C4-2B (cell line): ENCODE measurements around the gene PTPRN2.
A peak's percentile ranks its signal among the peaks of the same experiment; 100 is the strongest.

Source experiments
- H3K27ac ChIP-seq: fragments of 450-650 bp; 2 replicates; pipeline ENCODE4 v1.5.1; 2017
- ZFX ChIP-seq: fragments of 450-650 bp; IDR thresholded peaks from 2 replicates; pipeline ENCODE4 v1.6.1; 2017
- TF ChIP-seq, protein P1 (sequence below): fragments of 450-650 bp; conservative IDR thresholded peaks from 2 replicates; pipeline ENCODE4 v1.5.1; 2017; ENCODE audit warnings: mild to moderate bottlenecking

Gene PTPRN2

DNA sequence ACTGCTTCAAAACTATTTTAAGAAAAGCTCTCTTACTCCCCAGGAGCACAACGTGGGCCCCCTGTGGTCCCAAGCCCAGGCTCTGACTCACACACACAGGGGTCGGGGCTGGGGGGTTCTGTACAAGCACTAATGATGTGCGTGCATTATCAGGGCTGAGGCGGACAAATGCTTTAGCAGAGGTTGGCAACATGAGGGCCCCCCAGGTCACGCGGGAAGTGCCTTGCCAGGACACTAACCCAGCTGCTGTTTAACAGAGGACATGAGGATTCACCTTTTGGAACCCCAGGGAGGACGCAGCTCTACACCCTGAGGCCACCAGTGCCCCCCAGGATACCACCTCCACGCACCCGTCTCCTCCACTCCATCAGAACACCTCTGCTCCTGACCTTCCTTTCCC lies 908.0 kb downstream of the PTPRN2 start:
- TF ChIP-seq, protein P1, sequence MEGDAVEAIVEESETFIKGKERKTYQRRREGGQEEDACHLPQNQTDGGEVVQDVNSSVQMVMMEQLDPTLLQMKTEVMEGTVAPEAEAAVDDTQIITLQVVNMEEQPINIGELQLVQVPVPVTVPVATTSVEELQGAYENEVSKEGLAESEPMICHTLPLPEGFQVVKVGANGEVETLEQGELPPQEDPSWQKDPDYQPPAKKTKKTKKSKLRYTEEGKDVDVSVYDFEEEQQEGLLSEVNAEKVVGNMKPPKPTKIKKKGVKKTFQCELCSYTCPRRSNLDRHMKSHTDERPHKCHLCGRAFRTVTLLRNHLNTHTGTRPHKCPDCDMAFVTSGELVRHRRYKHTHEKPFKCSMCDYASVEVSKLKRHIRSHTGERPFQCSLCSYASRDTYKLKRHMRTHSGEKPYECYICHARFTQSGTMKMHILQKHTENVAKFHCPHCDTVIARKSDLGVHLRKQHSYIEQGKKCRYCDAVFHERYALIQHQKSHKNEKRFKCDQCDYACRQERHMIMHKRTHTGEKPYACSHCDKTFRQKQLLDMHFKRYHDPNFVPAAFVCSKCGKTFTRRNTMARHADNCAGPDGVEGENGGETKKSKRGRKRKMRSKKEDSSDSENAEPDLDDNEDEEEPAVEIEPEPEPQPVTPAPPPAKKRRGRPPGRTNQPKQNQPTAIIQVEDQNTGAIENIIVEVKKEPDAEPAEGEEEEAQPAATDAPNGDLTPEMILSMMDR, result no peak
- TF ChIP-seq ZFX, result no peak
- no peak overlapping the region for H3K27ac ChIP-seq

- H3K27ac ChIP-seq, result peak overlapping the region; percentile 52
- TF ChIP-seq, protein P1, result no peak
- TF ChIP-seq ZFX, result no peak
These were observed 909.1 kb downstream of the PTPRN2 start for GRCh38 chr7:157678501-157678900.

- no peak for TF ChIP-seq ZFX
- TF ChIP-seq, protein P1, result no peak
- peak overlapping the region; percentile 35 for H3K27ac ChIP-seq
These were observed 911.0 kb downstream of the PTPRN2 start for GRCh38 chr7:157676456-157677255.

DNA sequence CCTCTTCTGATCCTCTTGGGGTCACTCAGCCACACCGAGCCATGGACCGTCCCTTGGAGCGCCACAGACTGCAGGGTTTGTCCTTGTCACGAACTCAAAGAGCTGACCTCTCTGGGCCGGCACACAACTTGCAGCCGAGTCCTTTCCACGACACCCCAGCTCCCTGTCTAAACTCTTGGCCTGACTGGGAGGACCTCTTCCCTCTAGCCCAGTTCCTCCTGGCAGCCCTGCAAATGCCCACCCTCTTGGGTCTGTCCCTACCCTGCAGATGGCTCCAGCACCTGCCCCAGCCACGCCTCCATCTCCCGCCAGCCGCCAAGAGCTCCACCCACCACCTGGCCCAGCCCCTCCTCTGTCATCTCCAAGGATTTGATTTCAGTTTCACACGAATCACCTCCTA lies 911.6 kb downstream of the PTPRN2 start:
- H3K27ac ChIP-seq, result no peak overlapping the region; the same call in 1 of the 2 replicates
- TF ChIP-seq ZFX, result no peak
- TF ChIP-seq, protein P1, result no peak

- TF ChIP-seq, protein P1, result no peak
- no peak for TF ChIP-seq ZFX
- no peak overlapping the region for H3K27ac ChIP-seq
These were observed 912.1 kb downstream of the PTPRN2 start for GRCh38 chr7:157675427-157675927.

DNA sequence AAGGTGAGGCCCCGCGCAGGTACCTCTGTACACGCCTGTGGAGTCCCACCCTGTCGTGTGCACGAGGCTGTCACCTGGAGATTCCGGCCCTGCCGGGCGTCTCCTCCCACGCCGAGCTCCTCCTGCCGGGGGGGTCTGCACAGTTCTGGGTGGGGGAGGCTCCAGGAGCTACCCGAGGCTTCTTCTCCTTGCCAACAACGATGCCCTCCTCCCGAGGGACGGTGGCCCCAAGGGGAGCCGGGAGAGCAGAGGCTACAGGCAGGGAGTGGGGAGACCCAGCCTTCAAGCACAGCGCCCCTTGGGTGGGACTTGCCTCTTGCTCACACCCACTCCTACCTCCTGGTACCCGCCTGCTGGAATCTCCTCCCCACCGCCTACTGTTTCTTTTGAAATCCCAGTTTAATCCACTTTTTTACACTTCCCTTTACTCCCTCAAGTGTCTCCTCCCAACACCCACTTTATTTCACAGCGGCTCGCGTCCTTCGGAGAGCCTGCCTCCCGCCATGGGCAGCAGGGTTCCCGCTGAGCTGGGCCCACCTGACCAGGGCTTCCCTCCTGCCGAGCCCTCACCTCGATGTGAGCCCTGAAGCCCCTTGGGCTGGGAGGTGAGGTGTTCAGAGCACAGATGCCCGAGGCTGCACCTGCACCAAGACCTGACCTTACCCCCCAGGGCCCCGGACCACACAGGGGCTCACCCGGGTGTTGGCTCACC lies 912.8 kb downstream of the PTPRN2 start:
- TF ChIP-seq ZFX, result no peak
- TF ChIP-seq, protein P1, result no peak
- H3K27ac ChIP-seq, result no peak overlapping the region

DNA sequence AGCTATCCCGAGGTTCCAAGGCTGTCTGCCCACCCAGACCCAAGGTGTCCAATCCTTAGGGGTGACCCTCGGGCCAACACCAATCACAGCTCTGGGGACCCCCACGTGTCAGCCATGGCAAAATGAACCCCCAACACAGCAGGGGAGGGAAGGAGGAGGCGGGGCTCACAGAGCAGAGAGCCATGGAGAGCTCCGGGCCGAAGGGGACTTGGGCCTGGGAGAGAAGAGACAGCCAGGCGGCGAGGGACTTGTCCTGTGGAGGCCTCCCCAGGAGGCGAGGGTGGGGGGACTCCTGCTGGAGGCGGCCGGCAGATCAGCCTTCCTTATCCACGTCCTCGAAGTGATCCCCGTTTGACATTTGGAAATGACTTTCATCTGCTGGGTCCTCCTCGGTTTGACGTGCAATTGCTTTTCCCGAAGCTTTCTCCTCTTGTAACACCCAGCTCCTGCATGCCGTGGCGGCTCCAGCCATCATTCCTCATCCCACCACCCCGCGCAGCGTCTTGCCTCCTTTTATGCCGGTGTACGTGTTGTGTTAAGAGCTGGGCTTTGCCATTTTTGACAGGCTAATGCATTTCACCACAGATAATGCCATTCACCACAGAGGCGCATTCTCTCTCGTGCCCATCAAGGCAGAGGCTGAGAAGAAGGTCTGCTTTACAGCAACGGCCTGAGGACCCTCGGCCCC lies 913.5 kb downstream of the PTPRN2 start:
- TF ChIP-seq ZFX, result no peak
- TF ChIP-seq, protein P1, result no peak
- H3K27ac ChIP-seq, result no peak overlapping the region
